Esophagus (tissue), 2 donors: Measurements from ENCODE around the gene EGFR. TPM values are rescaled to one million over a fixed set of nuclear protein-coding genes. Genes with fewer than 3 reads are reported as not detected.

Source experiments
- H3K27ac ChIP-seq, 2 donors: one replicate each; pipeline ENCODE4 v1.5.1; 2013; ENCODE audit warnings: low read depth in 2 of 2, mild to moderate bottlenecking in 2 of 2, inconsistent platforms in 1 of 2, low read length in 1 of 2, moderate library complexity in 1 of 2
- H3K27me3 ChIP-seq, 2 donors: one replicate each; pipeline ENCODE4 v1.6.1; 2013; ENCODE audit warnings: low read length in 2 of 2, control low read depth in 1 of 2, mild to moderate bottlenecking in 1 of 2; ENCODE audit not compliant: insufficient read depth in 2 of 2, control insufficient read depth in 1 of 2
- H3K36me3 ChIP-seq, 2 donors: one replicate each; pipeline ENCODE4 v1.6.1; 2013; ENCODE audit warnings: low read length in 1 of 2; ENCODE audit not compliant: control insufficient read depth in 2 of 2, insufficient read depth in 2 of 2
- H3K4me1 ChIP-seq, 2 donors: one replicate each; pipeline ENCODE4 v1.6.1; 2013; ENCODE audit warnings: low read length in 1 of 2; ENCODE audit not compliant: control insufficient read depth in 2 of 2, insufficient read depth in 2 of 2
- H3K4me3 ChIP-seq, 2 donors: one replicate each; pipeline ENCODE4 v1.5.1; 2013; ENCODE audit warnings: low read length in 2 of 2, mild to moderate bottlenecking in 2 of 2, low read depth in 1 of 2, moderate library complexity in 1 of 2
- H3K9me3 ChIP-seq, 2 donors: one replicate each; pipeline ENCODE4 v1.6.1; 2013; ENCODE audit warnings: mild to moderate bottlenecking in 2 of 2, low read depth in 1 of 2, low read length in 1 of 2, moderate library complexity in 1 of 2; ENCODE audit not compliant: control insufficient read depth in 2 of 2, insufficient read depth in 1 of 2
- WGBS, 2 donors: extraction: QIAGEN DNeasy Blood & Tissue Kit; methylation state at CpG; one replicate each; pipeline ENCODE4 v1.1.7; 2013; 5-methylcytosine and 5-hydroxymethylcytosine counted together
- polyA plus RNA-seq, 2 donors: library from polyadenylated mRNA; stranded (reverse); fragments of 200-250 nt; gene quantifications; one replicate each; pipeline ENCODE4 v1.2.3, GENCODE V29; 2013
- donor health status: healthy with polysubstance abuse.
- donor health status: Bipolar disorder and iron deficiency.

Gene EGFR
- polyA plus RNA-seq, 2 donors: 12.8 to 16.1 TPM

DNA sequence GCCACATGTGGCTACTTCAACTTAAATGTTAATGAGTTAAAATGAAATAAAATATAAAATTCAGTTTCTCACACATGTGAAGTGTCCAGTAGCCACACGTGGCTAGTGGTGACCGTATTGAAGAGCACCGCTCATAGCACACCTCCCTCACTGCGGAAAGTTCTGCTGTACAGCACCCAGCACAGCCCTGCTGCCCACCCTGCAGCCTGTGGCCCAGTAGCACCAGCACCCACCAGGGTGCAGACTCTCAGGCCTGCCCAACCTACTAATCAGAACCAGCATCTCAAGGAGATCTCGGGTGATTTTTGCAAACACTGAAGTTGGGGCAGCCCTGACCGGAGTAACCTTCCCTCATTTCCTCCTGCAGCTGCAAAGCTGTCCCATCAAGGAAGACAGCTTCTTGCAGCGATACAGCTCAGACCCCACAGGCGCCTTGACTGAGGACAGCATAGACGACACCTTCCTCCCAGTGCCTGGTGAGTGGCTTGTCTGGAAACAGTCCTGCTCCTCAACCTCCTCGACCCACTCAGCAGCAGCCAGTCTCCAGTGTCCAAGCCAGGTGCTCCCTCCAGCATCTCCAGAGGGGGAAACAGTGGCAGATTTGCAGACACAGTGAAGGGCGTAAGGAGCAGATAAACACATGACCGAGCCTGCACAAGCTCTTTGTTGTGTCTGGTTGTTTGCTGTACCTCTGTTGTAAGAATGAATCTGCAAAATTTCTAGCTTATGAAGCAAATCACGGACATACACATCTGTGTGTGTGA is 183.5 kb downstream of the EGFR start:
- WGBS, 2 donors: 73 to 82% methylated on average over 13 of the region's 13 CpGs

GRCh38 chr7:55203300-55203699 is 184.5 kb downstream of the EGFR start:
- Histone ChIP-seq H3K27me3 (no peaks in the 10 kb centered on the region), H3K4me3 (no peak overlapping the region), H3K27ac (no peak overlapping the region), H3K4me1 (peaks cover 0 to 3% of the 10 kb centered on the region in 2 donors), H3K9me3 (peaks cover 0 to 2% of the 10 kb centered on the region in 2 donors), H3K36me3 (peaks cover 29 to 67% of the 10 kb centered on the region in 2 donors)
- 88 to 92% methylated on average over 7 of the region's 7 CpGs for WGBS, 2 donors

More for the DNA sequence above, 183.5 kb downstream of the EGFR start:
- Histone ChIP-seq H3K27me3 (no peaks in the 10 kb centered on the region), H3K4me1 (peaks cover 0 to 3% of the 10 kb centered on the region in 2 donors), H3K4me3 (no peak overlapping the region), H3K36me3 (peaks cover 24 to 63% of the 10 kb centered on the region in 2 donors), H3K9me3 (peaks cover 0 to 2% of the 10 kb centered on the region in 2 donors), H3K27ac (no peak overlapping the region)

DNA sequence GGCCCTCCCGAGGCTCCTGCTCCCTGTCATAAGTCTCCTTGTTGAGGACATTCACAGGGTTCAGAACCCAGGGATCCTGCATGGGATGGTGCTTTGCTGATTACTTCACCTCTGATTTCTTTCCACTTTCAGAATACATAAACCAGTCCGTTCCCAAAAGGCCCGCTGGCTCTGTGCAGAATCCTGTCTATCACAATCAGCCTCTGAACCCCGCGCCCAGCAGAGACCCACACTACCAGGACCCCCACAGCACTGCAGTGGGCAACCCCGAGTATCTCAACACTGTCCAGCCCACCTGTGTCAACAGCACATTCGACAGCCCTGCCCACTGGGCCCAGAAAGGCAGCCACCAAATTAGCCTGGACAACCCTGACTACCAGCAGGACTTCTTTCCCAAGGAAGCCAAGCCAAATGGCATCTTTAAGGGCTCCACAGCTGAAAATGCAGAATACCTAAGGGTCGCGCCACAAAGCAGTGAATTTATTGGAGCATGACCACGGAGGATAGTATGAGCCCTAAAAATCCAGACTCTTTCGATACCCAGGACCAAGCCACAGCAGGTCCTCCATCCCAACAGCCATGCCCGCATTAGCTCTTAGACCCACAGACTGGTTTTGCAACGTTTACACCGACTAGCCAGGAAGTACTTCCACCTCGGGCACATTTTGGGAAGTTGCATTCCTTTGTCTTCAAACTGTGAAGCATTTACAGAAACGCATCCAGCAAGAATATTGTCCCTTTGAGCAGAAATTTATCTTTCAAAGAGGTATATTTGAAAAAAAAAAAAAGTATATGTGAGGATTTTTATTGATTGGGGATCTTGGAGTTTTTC is 186.5 kb downstream of the EGFR start:
- no peaks in the 10 kb centered on the region for H3K27me3 ChIP-seq
- peaks cover 0 to 2% of the 10 kb centered on the region in 2 donors for H3K9me3 ChIP-seq
- H3K4me1 ChIP-seq: no peaks in the 10 kb centered on the region
- H3K4me3 ChIP-seq: no peak overlapping the region
- 82 to 85% methylated on average over 16 of the region's 16 CpGs for WGBS, 2 donors
- no peak overlapping the region for H3K27ac ChIP-seq
- peaks cover 25 to 59% of the 10 kb centered on the region in 2 donors for H3K36me3 ChIP-seq

DNA sequence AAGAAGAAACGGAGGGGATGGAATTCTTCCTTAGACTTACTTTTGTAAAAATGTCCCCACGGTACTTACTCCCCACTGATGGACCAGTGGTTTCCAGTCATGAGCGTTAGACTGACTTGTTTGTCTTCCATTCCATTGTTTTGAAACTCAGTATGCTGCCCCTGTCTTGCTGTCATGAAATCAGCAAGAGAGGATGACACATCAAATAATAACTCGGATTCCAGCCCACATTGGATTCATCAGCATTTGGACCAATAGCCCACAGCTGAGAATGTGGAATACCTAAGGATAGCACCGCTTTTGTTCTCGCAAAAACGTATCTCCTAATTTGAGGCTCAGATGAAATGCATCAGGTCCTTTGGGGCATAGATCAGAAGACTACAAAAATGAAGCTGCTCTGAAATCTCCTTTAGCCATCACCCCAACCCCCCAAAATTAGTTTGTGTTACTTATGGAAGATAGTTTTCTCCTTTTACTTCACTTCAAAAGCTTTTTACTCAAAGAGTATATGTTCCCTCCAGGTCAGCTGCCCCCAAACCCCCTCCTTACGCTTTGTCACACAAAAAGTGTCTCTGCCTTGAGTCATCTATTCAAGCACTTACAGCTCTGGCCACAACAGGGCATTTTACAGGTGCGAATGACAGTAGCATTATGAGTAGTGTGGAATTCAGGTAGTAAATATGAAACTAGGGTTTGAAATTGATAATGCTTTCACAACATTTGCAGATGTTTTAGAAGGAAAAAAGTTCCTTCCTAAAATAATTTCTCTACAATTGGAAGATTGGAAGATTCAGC is 187.6 kb downstream of the EGFR start:
- Histone ChIP-seq H3K9me3 (peaks cover 0 to 2% of the 10 kb centered on the region in 2 donors), H3K4me1 (no peaks in the 10 kb centered on the region), H3K36me3 (peaks cover 19 to 51% of the 10 kb centered on the region in 2 donors), H3K27ac (no peak overlapping the region), H3K4me3 (no peak overlapping the region), H3K27me3 (no peaks in the 10 kb centered on the region)
- WGBS, 2 donors: 85 to 87% methylated on average over 9 of the region's 9 CpGs

GRCh38 chr7:55207436-55208125 is 188.8 kb downstream of the EGFR start:
- Histone ChIP-seq H3K36me3 (peaks cover 16 to 46% of the 10 kb centered on the region in 2 donors), H3K4me1 (no peaks in the 10 kb centered on the region), H3K27ac (no peak overlapping the region), H3K27me3 (no peaks in the 10 kb centered on the region), H3K4me3 (no peak overlapping the region), H3K9me3 (peaks cover 0 to 2% of the 10 kb centered on the region in 2 donors)
- WGBS, 2 donors: 82 to 89% methylated on average over 4 of the region's 4 CpGs

GRCh38 chr7:55209366-55209765 is 190.5 kb downstream of the EGFR start:
- H3K9me3 ChIP-seq: peaks cover 0 to 2% of the 10 kb centered on the region in 2 donors
- no peak overlapping the region for H3K27ac ChIP-seq
- 64 to 73% methylated on average over 4 of the region's 4 CpGs for WGBS, 2 donors
- peaks cover 16 to 33% of the 10 kb centered on the region in 2 donors for H3K36me3 ChIP-seq
- no peak overlapping the region for H3K4me3 ChIP-seq
- no peaks in the 10 kb centered on the region for H3K4me1 ChIP-seq
- H3K27me3 ChIP-seq: no peaks in the 10 kb centered on the region

DNA sequence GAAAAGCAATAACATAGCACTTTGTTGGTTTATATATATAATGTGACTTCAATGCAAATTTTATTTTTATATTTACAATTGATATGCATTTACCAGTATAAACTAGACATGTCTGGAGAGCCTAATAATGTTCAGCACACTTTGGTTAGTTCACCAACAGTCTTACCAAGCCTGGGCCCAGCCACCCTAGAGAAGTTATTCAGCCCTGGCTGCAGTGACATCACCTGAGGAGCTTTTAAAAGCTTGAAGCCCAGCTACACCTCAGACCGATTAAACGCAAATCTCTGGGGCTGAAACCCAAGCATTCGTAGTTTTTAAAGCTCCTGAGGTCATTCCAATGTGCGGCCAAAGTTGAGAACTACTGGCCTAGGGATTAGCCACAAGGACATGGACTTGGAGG is 191.4 kb downstream of the EGFR start:
- H3K36me3 ChIP-seq: peaks cover 16 to 26% of the 10 kb centered on the region in 2 donors
- no peaks in the 10 kb centered on the region for H3K27me3 ChIP-seq
- H3K27ac ChIP-seq: no peak overlapping the region
- no peaks in the 10 kb centered on the region for H3K9me3 ChIP-seq
- H3K4me3 ChIP-seq: no peak overlapping the region
- no peaks in the 10 kb centered on the region for H3K4me1 ChIP-seq
- WGBS, 2 donors: 91 to 93% methylated on average over 4 of the region's 4 CpGs

- peaks cover 16 to 21% of the 10 kb centered on the region in 2 donors for H3K36me3 ChIP-seq
- H3K27ac ChIP-seq: no peak overlapping the region
- H3K9me3 ChIP-seq: no peaks in the 10 kb centered on the region
- WGBS, 2 donors: 53 to 58% methylated on average over 1 of the region's 1 CpG
- H3K4me1 ChIP-seq: no peaks in the 10 kb centered on the region
- no peaks in the 10 kb centered on the region for H3K27me3 ChIP-seq
- no peak overlapping the region for H3K4me3 ChIP-seq
Measured at GRCh38 chr7:55210716-55211115, 191.9 kb downstream of the EGFR start.

DNA sequence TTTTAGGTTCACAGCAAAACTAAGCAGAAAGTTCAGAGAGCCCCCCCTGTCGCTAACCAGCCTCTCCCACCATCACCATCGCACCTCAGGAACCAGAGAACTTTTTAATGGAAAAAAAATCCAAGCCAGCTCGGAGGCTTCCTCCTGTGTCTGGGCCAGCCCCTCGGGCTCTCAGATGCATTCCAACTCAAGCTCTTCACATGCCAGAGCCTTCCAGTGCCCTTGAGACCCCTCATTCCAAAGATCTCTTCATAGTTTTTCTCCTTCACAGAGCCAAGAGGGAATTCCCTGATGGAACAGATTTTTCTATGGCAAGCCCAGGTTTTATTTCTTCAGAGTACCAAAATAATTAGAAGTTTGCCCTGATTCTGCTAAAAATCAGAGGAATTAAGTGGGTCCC is 192.9 kb downstream of the EGFR start:
- WGBS, 2 donors: 49 to 60% methylated on average over 4 of the region's 4 CpGs
- H3K27me3 ChIP-seq: no peaks in the 10 kb centered on the region

More for the DNA sequence above, 192.9 kb downstream of the EGFR start:
- Histone ChIP-seq H3K9me3 (no peaks in the 10 kb centered on the region), H3K4me1 (no peaks in the 10 kb centered on the region), H3K4me3 (no peak overlapping the region), H3K36me3 (peaks cover 12 to 16% of the 10 kb centered on the region in 2 donors), H3K27ac (no peak overlapping the region)
